ENCODE results near the gene SNX8.
A peak's percentile ranks its signal among the peaks of the same experiment; 100 is the strongest.

SNX8 gene

DNA sequence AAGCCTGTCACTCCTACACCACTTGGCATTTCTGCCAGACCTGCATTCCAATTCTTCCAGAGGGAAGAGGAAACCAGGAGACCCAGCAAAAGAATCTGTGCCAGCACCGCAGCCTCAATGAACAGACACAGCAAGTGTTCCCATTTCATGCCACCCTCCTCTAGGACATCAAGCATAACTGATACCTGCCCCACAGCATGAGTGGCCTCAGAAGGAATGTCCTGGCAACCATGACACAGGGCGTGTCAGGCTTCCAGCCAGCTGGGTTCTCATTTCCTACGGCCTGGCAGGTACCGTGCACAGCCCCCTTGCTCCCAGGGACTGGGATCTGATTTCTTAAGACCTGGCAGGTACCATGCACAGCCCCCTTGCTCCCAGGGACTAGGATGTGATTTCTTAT, 89.3 kb downstream of the SNX8 start:
- DNase-seq (ENCODE audit: low read depth in 2 of 2), result no peak

DNA sequence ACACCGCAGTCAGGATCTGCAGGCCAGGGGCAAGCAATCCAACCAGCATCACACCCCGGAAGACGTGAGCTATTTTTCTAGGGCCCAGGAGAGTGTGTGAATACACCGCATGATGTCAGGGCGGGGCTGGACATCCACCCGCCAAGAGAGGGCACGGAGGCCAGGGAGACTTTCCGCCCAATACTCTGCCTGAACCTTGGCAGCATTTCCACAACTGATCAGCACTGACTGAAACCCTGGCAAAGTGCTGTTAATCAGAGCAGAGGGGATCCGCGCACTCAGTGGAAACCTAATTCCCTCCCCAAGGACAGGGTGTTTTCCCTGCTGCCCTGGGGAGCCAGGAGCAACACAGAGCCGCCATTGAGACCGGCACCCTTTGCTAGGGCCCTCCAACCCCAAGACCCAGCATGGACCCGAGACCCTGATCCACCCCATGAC, 89.7 kb downstream of the SNX8 start:
- DNase-seq (ENCODE audit: low read depth in 2 of 2), result no peak

DNA sequence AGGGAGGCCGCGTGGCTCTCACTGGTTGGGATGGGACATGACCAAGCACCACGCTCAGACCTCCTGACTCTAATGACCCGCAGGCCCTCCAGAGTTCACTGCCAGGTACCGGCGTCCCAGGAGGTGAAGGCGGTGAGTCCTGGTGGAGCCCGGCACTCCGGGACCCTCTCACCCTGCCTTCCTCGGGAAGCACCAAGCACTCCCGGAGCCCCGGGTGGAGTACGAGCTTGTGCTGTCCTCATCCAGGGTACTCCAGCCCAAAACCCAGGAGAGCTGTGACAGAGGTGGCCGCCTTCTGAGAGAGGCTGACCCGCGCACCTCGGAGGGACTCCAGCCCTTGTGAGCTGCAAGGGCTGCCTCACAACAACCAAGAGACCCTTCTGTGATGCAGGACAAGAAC, 90.9 kb downstream of the SNX8 start:
- no peak for DNase-seq (ENCODE audit: low read depth in 2 of 2)

DNA sequence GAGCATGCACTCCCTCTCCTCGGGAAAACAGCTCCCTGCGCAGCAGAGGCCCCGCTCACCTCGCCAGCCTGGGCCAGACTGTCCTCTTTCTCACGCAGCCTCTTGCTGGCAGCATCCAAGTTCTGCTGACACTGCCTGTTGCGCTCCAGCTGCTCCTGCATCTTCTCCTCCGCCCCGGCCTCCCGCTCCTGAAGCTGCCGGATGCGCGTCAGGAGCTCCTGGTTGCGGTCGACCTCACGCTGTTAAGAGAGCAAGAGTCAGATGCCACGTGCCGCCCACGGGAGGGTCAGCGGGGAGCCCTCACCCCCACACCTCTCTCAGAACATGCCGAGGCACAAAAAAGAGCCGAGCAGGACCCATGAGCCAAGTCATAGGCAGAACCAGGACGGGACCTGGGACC, 91.7 kb downstream of the SNX8 start:
- no peak for DNase-seq (ENCODE audit: low read depth in 2 of 2)

DNA sequence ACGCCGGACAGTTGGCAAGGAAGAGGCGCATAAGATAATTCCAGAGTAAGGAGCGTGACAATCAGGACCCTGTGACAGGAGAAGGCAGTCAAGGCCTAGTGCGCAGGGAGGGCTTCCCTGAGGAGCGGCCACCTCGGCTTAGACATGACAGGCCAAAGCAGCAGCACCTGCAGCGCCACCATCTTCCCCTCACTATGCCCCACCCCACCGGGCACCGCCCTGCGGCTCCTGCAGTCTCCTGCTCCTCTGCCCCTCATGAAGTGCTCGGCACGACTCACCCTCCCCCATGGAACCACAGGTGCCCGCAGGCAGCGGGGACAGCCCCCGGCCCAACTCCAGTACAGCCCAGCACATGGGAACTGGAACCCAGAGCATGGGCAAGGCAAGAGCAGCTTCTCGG, 93.3 kb downstream of the SNX8 start:
- DNase-seq (ENCODE audit: low read depth in 2 of 2), result no peak

DNA sequence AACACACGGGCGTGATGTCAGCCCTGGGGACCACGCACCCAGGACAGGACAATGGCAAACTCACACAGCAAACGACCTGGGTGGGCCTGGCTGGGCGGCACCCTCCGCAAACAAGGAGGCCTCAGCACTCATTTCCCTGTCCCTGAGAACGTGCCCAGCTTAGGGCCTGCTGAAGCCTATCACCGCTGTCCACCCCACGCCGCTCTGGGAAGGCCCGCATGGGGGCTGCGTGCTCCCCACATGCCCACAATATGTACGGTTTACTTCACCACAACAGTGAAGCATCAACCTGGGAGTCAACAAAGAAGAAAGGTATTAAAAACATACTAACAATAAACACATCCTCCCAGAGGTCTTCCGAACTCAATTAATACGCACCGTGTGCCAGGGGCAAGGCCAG, 93.7 kb downstream of the SNX8 start:
- DNase-seq (ENCODE audit: low read depth in 2 of 2), result no peak

DNA sequence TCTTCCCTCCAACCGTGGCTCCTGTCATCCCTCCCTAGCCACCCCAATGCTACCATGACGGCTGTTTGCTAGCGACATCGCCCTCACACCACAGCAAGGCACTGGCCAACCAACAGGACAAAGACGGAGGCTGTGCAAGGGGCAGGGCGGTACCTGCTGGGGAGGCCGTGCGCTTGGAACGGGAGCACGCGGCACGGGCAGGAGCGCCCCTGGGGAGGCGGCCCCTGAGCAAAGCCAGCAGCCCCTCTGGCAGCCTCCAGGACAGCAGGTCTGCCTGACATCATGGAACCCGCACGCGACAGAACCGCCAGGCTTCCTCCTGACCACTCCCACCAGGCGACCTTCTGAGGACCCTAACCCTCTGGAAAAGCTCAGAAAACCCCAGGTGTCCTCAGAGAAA, 94.2 kb downstream of the SNX8 start:
- no peak for DNase-seq (ENCODE audit: low read depth in 2 of 2)

DNA sequence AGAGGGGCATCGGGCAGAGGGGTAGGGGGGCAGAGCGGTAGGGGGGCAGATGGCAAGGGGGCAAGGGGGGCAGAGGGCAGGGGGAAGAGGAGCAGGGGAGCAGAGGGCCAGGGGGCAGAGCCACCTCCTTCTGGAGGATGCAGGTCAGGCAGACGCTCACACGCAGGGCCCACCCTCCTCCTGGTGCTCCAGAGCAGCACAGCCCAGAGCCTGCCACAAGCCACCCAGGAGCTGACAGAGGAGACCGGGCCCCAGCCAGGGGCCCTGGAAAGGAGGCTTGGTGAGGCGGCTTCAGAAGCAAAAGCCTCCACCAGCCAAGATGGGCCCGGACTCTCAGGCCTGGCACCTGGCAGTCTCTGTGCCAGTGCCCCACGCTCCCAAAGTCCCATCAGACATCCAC, 94.6 kb downstream of the SNX8 start:
- DNase-seq (ENCODE audit: low read depth in 2 of 2), result no peak

DNA sequence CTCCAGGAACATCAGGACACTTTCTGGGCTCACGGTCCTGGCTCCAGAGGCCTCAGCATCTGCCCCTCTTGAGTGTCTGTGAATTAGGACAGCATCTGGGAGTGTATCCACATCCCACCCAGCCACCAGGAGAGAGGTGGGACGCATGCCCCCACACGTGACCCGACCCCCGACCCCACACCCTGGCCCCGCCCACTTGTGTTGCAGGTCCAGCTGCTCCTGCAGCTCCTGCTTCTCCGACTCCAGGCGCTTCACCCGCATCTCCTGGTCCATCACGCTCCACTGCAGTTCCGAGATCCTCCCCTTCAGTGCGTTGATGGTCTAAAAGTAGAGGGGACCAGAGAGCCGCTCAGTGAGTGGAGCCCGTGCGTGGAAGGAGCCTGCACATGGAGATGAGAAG, 95.1 kb downstream of the SNX8 start:
- no peak for DNase-seq (ENCODE audit: low read depth in 2 of 2)

DNA sequence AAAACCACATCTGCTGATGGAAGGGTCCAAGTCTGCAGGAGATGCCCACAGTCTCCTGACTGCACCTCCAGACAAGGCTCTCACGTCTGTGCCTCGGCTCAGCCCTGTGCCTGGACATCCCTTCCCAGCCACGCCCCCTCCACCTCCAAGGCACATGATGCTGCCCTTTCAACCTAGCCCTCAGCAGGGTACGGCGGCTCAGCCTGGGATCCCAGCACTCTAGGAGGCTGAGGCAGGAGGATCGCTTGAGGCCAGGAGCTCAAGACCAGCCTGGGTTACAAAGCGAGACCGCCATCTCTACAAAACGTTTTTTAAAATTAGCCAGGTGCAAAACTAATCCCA, 95.8 kb downstream of the SNX8 start:
- DNase-seq (ENCODE audit: low read depth in 2 of 2), result no peak

DNA sequence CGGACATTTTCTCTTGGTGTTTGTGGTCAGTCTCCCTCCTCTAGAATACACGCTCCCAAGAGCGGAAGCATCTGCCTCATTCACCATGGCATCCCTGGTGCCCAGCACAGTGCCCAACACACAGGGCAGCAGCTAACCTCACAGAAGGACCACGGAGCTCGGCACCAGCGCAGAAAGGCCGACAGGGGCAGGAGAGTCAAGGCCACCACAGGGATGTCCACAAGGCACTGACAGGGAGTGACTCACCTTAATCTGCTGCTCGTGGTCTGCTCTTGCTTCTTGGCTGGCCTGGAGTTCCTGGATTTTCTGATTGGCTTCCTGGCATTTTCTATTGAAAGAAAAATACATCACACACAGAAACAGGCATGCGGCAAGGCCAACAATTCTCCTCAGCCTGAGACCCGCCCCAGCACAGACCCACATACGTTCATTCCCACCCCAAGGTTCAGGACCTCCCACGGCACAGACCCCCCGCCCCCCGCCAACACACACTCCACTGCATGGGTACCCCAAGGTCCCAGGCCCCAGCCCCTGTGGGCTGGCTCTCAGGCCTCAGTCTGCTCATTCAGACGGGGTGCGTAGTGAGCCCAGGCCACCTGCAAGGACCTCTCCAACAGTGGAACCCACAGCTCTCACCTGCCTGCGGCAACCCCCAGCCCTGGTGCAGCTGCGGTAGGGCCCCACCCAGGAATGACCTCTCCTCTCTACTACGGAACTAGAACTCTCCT, 96.4 kb downstream of the SNX8 start:
- no peak for DNase-seq (ENCODE audit: low read depth in 2 of 2)

DNA sequence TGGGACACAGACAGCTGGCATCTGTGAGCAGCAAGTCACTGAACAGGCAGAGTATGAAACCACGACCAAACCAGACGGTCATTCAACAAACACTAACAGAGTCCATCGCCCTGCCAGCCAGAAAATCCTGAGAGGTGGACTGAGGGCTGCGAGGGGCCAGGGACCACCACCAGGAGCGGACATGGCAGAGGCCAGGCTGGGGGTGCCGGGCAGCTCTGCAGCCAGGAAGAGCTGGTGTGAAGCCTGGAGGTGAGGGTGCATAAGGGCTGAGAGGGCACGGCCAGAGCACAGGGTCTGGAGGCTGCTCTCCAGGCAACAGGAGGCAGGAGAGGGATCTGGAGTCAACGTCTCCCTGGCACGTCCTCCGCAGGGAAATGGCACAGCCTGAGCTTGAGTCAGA, 97.0 kb downstream of the SNX8 start:
- no peak for DNase-seq (ENCODE audit: low read depth in 2 of 2)

DNA sequence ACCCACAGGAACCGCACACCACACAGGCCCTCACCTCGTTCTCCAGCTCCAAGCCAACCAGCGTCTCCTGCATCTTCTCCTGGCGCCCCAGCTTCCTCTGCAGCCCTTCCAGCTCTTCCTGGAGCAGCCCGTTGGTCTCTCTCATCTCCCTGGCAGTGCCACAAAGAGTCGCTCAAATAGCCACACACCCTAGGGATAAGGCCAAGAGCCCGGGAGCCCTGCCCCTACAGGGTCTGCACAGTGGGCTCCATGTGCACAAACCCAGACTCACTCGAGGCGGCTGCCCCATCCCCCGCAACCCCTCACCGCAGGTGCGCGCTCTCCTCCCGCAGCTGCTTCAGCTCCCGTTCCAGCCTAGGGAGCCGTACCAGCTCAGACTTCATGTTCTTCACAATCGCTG, 98.4 kb downstream of the SNX8 start:
- DNase-seq (ENCODE audit: low read depth in 2 of 2), result no peak

DNA sequence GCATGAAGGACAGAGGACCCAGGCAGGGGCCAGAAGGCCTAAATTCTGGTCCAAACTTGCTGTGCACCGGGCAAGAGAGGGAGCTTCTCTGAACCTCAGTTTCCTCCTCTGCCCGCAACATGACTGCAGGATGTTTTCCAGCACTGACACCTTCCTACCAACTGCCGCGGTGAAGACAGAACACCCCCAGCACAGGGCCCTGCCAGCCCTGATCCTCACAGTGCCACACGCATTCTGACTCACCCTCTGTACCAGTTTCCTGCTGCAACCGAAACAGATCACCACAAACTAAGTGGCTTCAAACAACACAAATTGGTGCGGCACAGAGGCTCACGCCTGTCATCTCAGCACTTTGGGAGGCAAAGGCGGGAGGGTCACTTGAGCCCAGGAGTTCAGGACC, 99.6 kb downstream of the SNX8 start:
- no peak for DNase-seq (ENCODE audit: low read depth in 2 of 2)

DNA sequence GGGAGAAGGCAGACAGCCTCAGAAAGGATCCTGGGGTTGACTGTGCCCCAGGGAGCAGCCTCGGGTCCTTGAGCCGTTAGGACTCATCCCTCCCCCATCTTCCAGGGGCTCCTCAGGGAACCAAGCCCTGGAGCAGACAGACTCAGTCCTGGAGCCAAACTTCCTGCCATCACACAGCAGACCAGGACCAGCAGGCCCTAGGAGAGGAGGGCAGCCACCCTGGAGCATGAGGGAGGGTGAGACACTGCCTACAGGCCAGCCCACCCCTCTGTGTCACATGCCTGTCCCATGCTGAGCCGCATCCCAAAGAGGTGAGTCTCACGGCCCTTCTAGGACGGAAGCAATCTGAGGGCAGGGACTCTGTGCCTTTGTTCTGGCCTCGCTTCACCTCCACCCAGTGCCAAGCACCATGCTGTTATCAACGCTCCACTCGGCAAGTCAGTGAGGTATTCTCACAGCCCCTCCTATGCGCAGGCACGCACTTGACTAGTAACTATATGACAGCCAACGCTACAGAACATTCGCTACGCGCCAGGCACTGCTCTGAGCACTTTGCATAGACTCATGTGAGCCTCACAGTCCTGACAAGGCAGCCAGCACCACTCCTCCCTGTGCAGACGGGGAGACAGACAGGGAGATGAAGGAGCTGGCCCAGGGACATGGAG, 100.6 kb downstream of the SNX8 start:
- DNase-seq (ENCODE audit: low read depth in 2 of 2), result no peak

DNA sequence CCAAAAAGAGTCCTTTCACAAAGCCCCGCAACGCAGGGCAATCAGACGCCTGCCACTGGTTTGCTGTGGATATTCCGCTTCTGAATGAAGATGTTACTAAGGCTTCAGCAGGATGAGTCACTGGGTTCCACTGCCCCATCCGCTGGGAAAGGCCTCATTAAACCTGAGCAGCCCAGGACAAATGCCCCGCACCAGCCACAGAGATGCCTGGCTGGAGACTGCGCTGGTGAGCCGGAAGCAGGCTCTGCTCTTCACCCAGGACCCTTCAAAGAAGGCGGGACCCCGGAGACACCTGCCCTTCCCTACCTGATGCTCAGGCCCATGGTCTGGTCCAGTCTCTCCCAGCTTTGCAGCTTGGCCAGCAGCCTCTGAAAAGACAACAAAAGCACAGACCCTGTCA, 101.3 kb downstream of the SNX8 start:
- no peak for DNase-seq (ENCODE audit: low read depth in 2 of 2)

DNA sequence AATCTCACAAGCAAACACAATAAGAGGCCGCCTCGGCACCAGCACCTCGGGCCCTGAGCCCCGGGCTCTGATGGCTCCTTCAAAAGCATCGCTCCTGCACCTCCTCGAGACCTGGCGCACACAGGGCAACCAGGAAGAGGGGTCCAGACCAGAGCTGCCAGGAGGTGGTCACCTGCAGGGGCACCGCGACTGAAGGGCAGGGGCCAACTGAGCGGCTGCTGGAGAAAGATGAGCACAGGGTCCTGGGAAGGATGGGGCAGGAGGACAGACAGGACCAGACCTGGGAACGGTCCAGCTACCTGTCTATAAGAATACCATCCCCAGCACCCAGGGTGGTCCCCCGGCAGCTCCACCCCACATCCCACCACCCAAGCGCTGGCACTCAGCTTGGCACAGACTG, 102.3 kb downstream of the SNX8 start:
- DNase-seq (ENCODE audit: low read depth in 2 of 2), result no peak

DNA sequence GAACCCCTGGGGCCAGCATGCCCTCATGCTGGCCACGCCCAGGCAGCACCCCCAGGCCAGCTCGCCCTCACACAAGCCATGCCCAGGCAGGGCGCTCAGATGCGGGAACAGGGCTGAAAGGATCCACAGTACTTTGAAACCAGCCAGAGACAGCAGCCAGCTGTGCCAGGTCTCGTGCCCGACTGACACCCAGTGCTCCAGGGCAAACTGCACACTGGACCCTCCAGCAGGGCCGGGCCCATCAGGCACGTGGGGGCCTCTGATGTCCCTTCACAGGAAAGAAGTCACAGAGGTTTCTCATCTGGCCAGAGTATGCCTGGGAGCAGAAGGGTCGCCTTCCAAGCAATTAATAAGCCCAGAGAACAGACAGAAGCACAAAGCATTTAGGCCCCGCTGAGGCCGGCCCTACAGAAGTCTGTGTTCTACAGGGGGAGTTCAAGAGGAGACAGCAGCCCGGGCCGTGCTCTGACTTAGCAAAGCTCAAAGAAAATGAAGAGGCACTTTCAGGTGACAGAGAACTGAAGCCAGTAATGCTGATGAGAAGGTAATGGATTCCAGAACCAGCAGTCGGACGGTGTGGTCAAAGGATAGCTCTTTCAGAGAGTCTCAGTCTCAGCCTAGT, 102.9 kb downstream of the SNX8 start:
- no peak for DNase-seq (ENCODE audit: low read depth in 2 of 2)

DNA sequence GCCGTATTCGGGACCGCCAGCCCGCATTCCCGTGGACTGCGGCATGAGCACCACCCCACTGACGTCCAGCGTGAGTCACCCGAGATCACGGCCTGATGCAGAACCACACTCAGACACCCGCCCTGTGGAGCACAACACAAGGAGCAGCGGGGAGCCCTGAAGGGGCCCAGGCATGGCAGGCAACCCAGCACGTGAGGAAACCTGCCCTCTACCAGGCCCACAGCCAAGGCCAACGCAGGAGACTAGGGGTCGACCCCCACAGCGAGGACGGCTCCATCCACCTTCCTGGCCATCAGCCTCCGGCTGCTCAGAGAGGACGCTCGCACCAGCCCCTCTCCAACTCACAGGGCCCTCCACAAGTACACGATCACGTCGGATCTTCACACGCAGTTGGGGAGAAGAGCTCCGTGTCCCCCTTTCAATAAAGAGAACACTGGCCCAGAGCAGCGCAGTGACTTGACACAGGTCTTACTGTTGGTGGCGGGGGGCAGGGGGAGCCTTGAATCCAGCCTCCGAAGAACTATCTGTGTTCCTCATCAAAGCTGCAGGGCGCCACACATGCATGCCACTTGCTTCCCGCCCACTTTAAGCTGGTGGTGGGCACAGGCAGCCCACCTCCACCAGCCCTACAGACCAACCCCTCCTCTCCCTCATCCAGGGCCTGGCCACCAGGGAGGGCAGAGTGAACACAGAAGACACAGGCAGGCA, 103.5 kb downstream of the SNX8 start:
- DNase-seq (ENCODE audit: low read depth in 2 of 2), result no peak

DNA sequence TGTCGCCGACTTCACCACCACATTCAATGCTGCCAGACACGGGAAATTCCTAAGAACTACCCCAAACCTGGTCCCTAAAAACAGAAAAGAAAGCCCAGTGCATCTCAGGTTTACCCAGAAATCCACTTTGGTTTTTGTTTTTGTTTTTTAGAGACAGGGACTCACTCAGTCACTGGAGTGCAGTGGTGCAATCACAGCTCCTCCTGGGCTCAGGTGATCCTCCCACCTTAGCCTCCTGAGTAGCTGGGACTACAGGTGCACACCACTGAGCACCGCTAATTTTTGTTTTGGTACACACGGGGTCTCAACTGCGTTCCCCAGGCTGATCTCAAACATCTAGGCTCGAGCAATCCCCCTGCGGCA, 104.3 kb downstream of the SNX8 start:
- no peak for DNase-seq (ENCODE audit: low read depth in 2 of 2)

DNA sequence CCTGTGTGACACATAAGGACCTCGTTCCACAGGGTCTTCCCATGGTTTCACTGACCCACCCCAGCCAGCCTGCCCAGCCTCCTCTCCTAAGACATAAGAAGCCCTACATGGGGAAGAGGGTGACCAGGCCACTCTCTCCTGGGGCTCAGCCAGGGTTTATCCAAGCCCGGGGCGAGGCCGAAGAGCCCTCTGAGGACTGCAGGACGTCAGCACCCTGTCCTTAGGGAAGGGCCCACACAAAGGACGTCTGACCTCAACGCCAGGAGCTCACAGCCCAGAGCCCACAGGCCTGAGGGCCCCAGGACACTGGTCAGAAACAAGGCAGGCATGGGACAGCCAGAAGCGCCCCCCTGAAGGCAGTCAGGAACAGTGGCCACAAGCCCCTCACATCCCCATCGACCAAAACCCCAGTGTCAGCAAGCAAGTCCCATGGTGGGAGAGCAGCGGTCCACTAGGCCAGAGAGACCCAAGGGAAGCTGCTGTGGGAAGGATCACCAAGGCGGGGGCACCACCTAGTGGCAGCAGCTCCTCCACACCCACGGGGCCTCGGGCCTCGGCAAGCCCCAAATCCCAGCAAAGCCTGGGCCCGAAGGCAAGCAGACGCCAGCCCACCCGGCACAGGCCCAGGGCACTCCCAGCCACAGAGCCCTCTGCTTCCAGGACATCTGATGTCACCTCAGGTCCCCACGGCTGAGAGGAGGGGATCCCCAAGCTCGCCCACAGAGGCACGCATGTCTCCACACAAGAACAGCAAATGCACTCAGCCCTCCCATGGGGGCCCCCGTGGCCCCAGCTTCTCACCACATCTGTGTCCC, 104.9 kb downstream of the SNX8 start:
- peak; percentile 15 to 23 for DNase-seq (ENCODE audit: low read depth in 2 of 2)

DNA sequence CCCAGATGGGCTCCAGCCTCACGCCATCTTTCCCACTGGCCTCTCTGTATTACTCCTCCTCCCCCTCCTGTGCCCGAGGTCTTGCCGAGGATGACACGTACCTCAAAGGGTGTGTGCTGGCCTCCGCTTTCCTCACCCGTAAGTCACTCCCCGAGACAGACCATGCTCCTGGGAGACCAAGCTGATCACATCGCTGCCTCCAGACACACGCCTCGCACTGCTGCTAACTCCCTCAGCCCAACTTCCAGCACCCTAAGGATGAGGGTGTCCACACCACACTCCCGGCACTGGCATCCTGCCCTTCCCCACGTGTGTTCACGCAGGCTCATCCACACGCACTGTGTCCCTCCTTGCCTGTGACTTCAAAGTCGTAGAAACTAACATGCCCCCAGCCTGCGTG, 105.5 kb downstream of the SNX8 start:
- DNase-seq (ENCODE audit: low read depth in 2 of 2), result no peak

All from activated CD4-positive, alpha-beta T cell treated with anti-CD3 and anti-CD28 coated beads for 24 hours (primary cell).